ENCODE results near the gene DCXR.

DCXR gene

GRCh38 chr17:81996232-81996756 lies 41.2 kb downstream of the DCXR start:
- H3K4me3 ChIP-seq (replicated peaks; ENCODE audit: low read depth, low read length): no peak overlapping the region

GRCh38 chr17:81995463-81996231 lies 41.9 kb downstream of the DCXR start:
- TF ChIP-seq CTCF (IDR thresholded peaks at IDR 0.05; ENCODE audit: low read depth, low read length, missing control alignments): no peak
- H3K4me3 ChIP-seq (replicated peaks; ENCODE audit: low read depth, low read length): no peak overlapping the region
- no peak for DNase-seq (ENCODE audit: extremely low read depth, low read depth)

More at GRCh38 chr17:81996232-81996756, 41.2 kb downstream of the DCXR start:
- no peak for DNase-seq (ENCODE audit: extremely low read depth, low read depth)
- TF ChIP-seq CTCF (IDR thresholded peaks at IDR 0.05; ENCODE audit: low read depth, low read length, missing control alignments): no peak

GRCh38 chr17:81994593-81995462 lies 42.7 kb downstream of the DCXR start:
- DNase-seq (ENCODE audit: extremely low read depth, low read depth): no peak
- TF ChIP-seq CTCF (IDR thresholded peaks at IDR 0.05; ENCODE audit: low read depth, low read length, missing control alignments): no peak
- no peak overlapping the region for H3K4me3 ChIP-seq (replicated peaks; ENCODE audit: low read depth, low read length)

- no peak for TF ChIP-seq CTCF (IDR thresholded peaks at IDR 0.05; ENCODE audit: low read depth, low read length, missing control alignments)
- DNase-seq (ENCODE audit: extremely low read depth, low read depth): no peak
- H3K4me3 ChIP-seq (replicated peaks; ENCODE audit: low read depth, low read length): no peak overlapping the region
These were observed 43.5 kb downstream of the DCXR start for GRCh38 chr17:81993729-81994592.

GRCh38 chr17:81992306-81993102 lies 45.0 kb downstream of the DCXR start:
- no peak for DNase-seq (ENCODE audit: extremely low read depth, low read depth)
- H3K4me3 ChIP-seq (replicated peaks; ENCODE audit: low read depth, low read length): peak overlapping the region; percentile 15; the same call in 1 of the 2 replicates
- no peak for TF ChIP-seq CTCF (IDR thresholded peaks at IDR 0.05; ENCODE audit: low read depth, low read length, missing control alignments)
